ENCODE results near the gene COL6A1.

DNA sequence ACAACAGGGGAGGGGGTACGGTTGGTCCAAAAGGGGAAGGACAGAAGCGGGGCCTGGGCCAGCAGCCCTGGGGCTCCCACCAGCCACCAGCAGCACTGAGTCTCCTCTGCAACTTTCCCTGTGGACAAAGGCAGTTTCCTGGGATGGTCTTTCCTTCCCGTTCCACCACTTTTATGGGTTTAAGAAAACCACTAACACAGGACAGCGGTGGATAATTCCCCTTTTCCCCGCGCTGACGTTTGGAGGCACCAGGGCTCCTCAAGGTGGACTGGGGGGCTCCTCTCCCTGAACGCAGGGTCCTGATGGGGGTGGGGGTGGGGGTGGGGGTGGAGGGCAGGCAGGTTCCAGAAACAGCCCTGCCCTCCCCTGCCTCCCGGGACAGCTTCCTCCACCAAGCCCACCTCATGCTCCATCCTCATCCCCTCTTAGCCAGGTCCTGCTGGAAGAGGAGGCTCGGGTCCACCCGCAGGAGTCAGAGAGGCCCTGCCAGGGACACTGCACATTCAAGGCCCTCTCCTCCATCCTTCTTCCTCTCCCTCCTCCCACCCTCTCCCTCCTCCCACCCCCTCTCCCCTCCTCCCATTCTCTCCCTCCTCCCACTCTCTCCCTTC is 4.8 kb upstream of the COL6A1 start:
- TF ChIP-seq, protein P1, sequence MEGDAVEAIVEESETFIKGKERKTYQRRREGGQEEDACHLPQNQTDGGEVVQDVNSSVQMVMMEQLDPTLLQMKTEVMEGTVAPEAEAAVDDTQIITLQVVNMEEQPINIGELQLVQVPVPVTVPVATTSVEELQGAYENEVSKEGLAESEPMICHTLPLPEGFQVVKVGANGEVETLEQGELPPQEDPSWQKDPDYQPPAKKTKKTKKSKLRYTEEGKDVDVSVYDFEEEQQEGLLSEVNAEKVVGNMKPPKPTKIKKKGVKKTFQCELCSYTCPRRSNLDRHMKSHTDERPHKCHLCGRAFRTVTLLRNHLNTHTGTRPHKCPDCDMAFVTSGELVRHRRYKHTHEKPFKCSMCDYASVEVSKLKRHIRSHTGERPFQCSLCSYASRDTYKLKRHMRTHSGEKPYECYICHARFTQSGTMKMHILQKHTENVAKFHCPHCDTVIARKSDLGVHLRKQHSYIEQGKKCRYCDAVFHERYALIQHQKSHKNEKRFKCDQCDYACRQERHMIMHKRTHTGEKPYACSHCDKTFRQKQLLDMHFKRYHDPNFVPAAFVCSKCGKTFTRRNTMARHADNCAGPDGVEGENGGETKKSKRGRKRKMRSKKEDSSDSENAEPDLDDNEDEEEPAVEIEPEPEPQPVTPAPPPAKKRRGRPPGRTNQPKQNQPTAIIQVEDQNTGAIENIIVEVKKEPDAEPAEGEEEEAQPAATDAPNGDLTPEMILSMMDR (IDR thresholded peaks at IDR 0.05) = no peak
- TF ChIP-seq EP300 (IDR thresholded peaks at IDR 0.05; ENCODE audit: borderline replicate concordance in 1 of 2, low read depth in 1 of 2, low read length in 1 of 2) (no peak), GATA2 (CRISPR knock-in tag; IDR thresholded peaks at IDR 0.05) (no peak), TAF1 (IDR thresholded peaks at IDR 0.05; ENCODE audit: borderline replicate concordance, low read depth, low read length) (no peak)
- TF ChIP-seq, protein P2, sequence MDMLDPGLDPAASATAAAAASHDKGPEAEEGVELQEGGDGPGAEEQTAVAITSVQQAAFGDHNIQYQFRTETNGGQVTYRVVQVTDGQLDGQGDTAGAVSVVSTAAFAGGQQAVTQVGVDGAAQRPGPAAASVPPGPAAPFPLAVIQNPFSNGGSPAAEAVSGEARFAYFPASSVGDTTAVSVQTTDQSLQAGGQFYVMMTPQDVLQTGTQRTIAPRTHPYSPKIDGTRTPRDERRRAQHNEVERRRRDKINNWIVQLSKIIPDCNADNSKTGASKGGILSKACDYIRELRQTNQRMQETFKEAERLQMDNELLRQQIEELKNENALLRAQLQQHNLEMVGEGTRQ (IDR thresholded peaks at IDR 0.05; ENCODE audit: borderline replicate concordance, low read depth, low read length) = no peak
